AG09309 (cell line): ENCODE results near the gene NEUROG1.

Source experiments
- DNase-seq: peaks from one replicate; pipeline ENCODE4 v3.0.0-alpha.2; 2010; ENCODE audit warnings: low read depth
- H3K4me3 ChIP-seq: 2 replicates; pipeline ENCODE4 v1.5.1; 2011; ENCODE audit warnings: mild to moderate bottlenecking, low read depth, low read length, moderate library complexity; ENCODE audit not compliant: control insufficient read depth
- CTCF ChIP-seq: IDR thresholded peaks from 2 replicates; pipeline ENCODE4 v1.5.1; 2011; ENCODE audit warnings: mild to moderate bottlenecking, low read depth, low read length, inconsistent platforms; ENCODE audit not compliant: insufficient read depth, control insufficient read depth; ENCODE audit errors: missing control alignments

The NEUROG1 gene

DNA sequence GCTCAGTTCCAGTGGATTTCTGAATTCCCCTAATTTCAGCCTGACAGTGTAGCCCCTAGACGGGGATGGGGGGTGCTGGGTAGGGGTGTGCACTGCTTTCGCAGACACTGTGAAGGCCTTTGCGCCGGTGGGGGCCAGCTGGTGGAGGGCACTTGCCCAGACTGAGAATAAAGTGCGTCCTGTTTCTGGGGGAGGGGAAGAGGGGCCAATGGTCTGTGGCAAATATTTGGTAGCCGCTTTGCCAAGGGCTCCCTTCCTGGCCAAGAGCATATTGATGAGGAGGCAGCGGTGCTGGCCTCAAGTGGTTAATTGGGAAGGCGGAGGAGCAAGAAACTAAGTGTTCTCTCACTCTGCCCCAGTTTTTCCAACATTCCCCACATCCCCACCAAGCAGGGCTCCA lies 41.7 kb upstream of the NEUROG1 start:
- DNase-seq = no peak
- no peak for TF ChIP-seq CTCF
- no peak overlapping the region for H3K4me3 ChIP-seq

DNA sequence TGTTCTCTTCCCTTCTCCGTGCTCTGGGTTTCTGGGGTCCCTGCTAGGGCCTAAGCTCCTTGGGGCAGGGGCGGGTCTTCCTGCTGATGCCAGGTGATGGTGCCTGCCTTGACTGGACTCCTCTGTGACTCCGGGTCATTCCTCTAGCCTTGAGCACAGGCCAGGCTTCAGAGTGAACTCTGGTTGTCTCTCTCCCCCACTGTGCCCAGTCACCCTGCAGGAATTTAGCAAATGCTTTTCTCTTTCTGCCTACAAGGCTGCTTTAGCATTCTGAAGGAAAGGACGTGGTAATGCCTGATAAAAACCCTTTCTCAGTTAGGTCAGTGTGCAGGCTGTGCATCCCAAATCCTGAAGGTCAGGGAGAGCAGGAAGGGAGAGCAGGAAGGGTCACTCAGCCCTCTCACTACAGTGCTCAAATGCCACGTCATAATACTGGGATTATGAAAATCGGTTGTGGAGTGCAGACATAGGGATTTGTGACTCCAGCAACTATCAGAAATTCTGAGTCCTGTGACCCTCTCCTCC lies 40.4 kb upstream of the NEUROG1 start:
- TF ChIP-seq CTCF = no peak
- DNase-seq = no peak
- no peak overlapping the region for H3K4me3 ChIP-seq

DNA sequence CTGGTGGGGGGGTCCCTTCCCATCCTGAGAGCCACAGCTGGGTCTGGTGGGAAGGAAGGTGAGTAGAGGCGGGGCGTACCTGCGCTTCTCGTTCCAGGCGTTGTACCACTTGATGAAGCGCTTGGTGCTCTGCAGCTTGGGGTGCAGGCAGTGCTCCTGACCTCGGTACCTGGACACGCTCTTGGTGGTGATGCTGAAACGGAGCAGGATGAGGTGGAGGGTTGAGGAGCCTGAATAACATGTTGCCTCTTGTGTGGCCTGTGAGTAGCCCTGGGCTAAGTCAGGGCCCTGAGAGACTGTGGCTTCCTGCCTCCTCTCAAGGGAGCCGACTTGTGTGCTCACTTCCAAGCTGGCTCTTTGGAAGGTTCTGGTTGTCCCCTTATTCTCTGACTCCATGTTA lies 38.7 kb upstream of the NEUROG1 start:
- H3K4me3 ChIP-seq = no peak overlapping the region
- no peak for TF ChIP-seq CTCF
- DNase-seq = no peak

- no peak for DNase-seq
- H3K4me3 ChIP-seq = no peak overlapping the region
- no peak for TF ChIP-seq CTCF
Measured at GRCh38 chr5:135571902-135572301, 36.1 kb upstream of the NEUROG1 start.

GRCh38 chr5:135571066-135571609 lies 35.4 kb upstream of the NEUROG1 start:
- H3K4me3 ChIP-seq = no peak overlapping the region
- no peak for DNase-seq
- no peak for TF ChIP-seq CTCF

GRCh38 chr5:135570453-135570764 lies 34.6 kb upstream of the NEUROG1 start:
- TF ChIP-seq CTCF = no peak
- no peak overlapping the region for H3K4me3 ChIP-seq
- DNase-seq = no peak

- no peak for DNase-seq
- no peak overlapping the region for H3K4me3 ChIP-seq
- peak; percentile 70 for TF ChIP-seq CTCF
Measured at GRCh38 chr5:135569755-135570452, 34.1 kb upstream of the NEUROG1 start.
